ENCODE results near the gene OR13H1.
"Not testable (repeated sequence)": the region's sequence is repeated elsewhere in the genome, so short reads cannot be mapped to it uniquely, and the experiment has no call there.

Gene OR13H1, protein sequence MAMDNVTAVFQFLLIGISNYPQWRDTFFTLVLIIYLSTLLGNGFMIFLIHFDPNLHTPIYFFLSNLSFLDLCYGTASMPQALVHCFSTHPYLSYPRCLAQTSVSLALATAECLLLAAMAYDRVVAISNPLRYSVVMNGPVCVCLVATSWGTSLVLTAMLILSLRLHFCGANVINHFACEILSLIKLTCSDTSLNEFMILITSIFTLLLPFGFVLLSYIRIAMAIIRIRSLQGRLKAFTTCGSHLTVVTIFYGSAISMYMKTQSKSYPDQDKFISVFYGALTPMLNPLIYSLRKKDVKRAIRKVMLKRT

DNA sequence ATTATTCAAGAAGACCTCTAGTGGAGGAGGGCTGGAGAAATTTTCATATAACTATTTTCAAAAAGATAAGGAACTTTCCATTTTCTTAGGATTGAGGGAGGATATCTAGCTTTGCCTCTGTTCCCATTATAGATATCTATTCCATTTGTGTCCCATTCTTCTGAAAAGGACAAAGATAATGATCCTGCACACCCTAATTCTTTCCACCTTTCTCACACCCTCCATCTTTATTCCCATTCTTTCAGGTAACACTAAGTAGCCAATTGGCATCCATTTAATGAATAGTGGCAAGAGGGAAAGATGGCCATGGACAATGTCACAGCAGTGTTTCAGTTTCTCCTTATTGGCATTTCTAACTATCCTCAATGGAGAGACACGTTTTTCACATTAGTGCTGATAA lies at the start of gene OR13H1:
Gene OR13H1, plus strand, starts transcription at position 301 of the 400 bp plus-strand sequence. Its CDS starts 0 bp downstream, at position 301.
- no peaks in the 10 kb centered on the region for H4K20me1 ChIP-seq (ENCODE audit: low read depth, low read length)
- H3K79me2 ChIP-seq (ENCODE audit: insufficient read depth, low read length), result no peaks in the 10 kb centered on the region

DNA sequence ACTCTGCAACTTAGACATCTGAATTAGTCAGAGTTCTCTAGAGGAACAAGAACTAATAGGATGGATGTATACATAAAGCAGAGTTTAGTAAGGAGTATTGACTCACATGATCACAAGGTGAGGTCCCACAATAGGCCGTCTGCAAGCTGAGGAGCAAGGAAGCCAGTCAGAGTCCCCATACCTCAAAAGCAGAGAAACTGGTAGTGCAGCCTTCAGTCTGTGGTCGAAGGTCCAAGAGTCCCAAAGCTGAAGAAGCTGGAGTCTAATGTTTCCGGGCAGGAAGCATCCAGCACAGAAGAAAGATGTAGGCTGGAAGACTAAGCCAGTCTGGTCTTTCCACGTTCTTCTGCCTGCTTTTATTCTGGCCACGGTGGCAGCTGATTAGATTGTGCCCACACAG lies 42.3 kb upstream of the OR13H1 start:
- H3K27me3 ChIP-seq (ENCODE audit: low read length); H3K4me2 ChIP-seq (ENCODE audit: low read depth, low read length, poor library complexity, severe bottlenecking); H3K9ac ChIP-seq (ENCODE audit: low read length); H3K9me3 ChIP-seq (ENCODE audit: insufficient read depth, low read length); H3K36me3 ChIP-seq (ENCODE audit: low read length); H3F3A ChIP-seq (ENCODE audit: insufficient read depth); H3K27ac ChIP-seq (ENCODE audit: low read depth, low read length); H3K79me2 ChIP-seq (ENCODE audit: insufficient read depth, low read length); H4K20me1 ChIP-seq (ENCODE audit: low read depth, low read length); H2AFZ ChIP-seq (ENCODE audit: low read depth, low read length, severe bottlenecking); H3K4me3 ChIP-seq (ENCODE audit: insufficient read depth, low read length, poor library complexity, severe bottlenecking); H3K9me2 ChIP-seq (replicated peaks; ENCODE audit: insufficient read depth, low read length): not testable (repeated sequence)

More for the DNA sequence above, at the start of gene OR13H1:
- no peak for TF ChIP-seq EZH2phosphoT487 (conservative IDR thresholded peaks at IDR 0.05; ENCODE audit: low read length)
- TF ChIP-seq, protein P1, sequence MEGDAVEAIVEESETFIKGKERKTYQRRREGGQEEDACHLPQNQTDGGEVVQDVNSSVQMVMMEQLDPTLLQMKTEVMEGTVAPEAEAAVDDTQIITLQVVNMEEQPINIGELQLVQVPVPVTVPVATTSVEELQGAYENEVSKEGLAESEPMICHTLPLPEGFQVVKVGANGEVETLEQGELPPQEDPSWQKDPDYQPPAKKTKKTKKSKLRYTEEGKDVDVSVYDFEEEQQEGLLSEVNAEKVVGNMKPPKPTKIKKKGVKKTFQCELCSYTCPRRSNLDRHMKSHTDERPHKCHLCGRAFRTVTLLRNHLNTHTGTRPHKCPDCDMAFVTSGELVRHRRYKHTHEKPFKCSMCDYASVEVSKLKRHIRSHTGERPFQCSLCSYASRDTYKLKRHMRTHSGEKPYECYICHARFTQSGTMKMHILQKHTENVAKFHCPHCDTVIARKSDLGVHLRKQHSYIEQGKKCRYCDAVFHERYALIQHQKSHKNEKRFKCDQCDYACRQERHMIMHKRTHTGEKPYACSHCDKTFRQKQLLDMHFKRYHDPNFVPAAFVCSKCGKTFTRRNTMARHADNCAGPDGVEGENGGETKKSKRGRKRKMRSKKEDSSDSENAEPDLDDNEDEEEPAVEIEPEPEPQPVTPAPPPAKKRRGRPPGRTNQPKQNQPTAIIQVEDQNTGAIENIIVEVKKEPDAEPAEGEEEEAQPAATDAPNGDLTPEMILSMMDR (IDR thresholded peaks at IDR 0.05; ENCODE audit: insufficient read depth, low read length, poor library complexity, severe bottlenecking), result no peak
- no peaks in the 10 kb centered on the region for H3F3A ChIP-seq (ENCODE audit: insufficient read depth)
- no peaks in the 10 kb centered on the region for H3K9me2 ChIP-seq (replicated peaks; ENCODE audit: insufficient read depth, low read length)
- no peak within 1 kb of the TSS for H3K9ac ChIP-seq (ENCODE audit: low read length)
- H3K9me3 ChIP-seq (ENCODE audit: insufficient read depth, low read length), result no peaks in the 10 kb centered on the region
- no peak within 1 kb of the TSS for H2AFZ ChIP-seq (ENCODE audit: low read depth, low read length, severe bottlenecking)
- no peak within 1 kb of the TSS for H3K27ac ChIP-seq (ENCODE audit: low read depth, low read length)
- no peaks in the 10 kb centered on the region for H3K27me3 ChIP-seq (ENCODE audit: low read length)
- H3K4me3 ChIP-seq (ENCODE audit: insufficient read depth, low read length, poor library complexity, severe bottlenecking), result no peak within 1 kb of the TSS
- H3K36me3 ChIP-seq (ENCODE audit: low read length), result no peaks in the 10 kb centered on the region
- H3K4me2 ChIP-seq (ENCODE audit: low read depth, low read length, poor library complexity, severe bottlenecking), result no peak within 1 kb of the TSS

DNA sequence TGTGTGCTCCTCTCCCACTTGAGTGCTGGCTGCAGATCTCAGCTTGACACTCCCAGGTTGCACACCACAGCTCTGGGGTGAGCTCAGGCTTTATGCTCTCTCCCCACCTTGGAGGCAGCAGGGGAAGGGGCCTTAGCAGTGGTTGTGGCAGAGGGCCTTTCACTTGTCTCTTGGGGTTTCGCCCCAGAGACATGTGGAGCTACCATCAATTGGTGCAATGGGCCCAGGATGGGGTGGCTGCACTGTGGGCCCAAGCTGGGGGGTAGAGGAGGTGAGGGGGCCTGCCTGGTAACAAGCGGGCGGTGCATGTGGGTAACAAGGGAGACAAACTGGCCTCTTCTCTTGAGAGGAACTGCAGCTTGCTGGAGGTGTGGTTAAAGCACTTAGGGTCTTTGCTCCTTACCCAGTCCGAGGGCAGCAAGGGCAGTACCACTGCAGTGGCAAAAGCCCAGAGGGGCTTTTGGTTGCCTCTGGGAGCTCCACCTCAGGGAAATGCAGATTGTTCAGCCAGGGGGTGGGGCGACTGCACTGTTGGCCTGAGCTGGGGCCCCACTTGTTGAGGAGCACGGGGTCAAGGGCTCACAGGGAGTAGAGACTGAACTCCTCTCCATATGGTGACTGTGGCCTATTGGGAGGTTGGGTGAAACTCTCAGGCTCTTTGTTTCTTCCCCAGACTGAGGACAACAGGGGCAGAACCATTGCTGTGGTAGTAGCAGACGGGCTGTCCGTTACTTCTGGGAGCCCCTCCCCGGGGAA lies 30.5 kb upstream of the OR13H1 start:
- Histone ChIP-seq H3K27me3 (ENCODE audit: low read length) (no peaks in the 10 kb centered on the region), H3K36me3 (ENCODE audit: low read length) (no peaks in the 10 kb centered on the region), H3F3A (ENCODE audit: insufficient read depth) (no peaks in the 10 kb centered on the region), H4K20me1 (ENCODE audit: low read depth, low read length) (no peaks in the 10 kb centered on the region), H3K27ac (ENCODE audit: low read depth, low read length) (no peak overlapping the region), H3K4me2 (ENCODE audit: low read depth, low read length, poor library complexity, severe bottlenecking) (no peak overlapping the region), H3K4me3 (ENCODE audit: insufficient read depth, low read length, poor library complexity, severe bottlenecking) (no peak overlapping the region), H3K9me3 (ENCODE audit: insufficient read depth, low read length) (no peaks in the 10 kb centered on the region), H3K9me2 (replicated peaks; ENCODE audit: insufficient read depth, low read length) (no peaks in the 10 kb centered on the region), H3K79me2 (ENCODE audit: insufficient read depth, low read length) (no peaks in the 10 kb centered on the region), H2AFZ (ENCODE audit: low read depth, low read length, severe bottlenecking) (no peak overlapping the region), H3K9ac (ENCODE audit: low read length) (no peak overlapping the region)
- TF ChIP-seq EZH2phosphoT487 (conservative IDR thresholded peaks at IDR 0.05; ENCODE audit: low read length), result no peak
- TF ChIP-seq, protein P1 (IDR thresholded peaks at IDR 0.05; ENCODE audit: insufficient read depth, low read length, poor library complexity, severe bottlenecking), result no peak

DNA sequence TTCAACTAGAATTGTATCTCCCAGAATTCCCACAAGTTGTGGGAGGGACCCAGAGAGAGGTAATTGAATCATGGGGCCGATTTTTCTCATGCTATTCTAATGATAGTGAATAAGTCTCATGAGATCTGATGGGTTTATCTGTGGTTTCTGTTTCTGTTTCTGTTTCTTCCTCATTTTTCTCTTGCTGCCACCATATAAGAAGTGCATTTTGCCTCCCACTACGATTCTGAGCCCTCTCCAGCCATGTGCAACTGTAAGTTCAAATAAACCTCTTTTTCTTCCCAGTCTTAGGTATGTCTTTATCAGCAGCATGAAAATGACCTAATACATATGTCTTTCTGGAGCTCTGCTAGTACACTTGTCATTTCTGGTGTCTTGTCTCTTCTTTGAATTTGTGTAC lies 22.1 kb upstream of the OR13H1 start:
- Histone ChIP-seq H3K36me3 (ENCODE audit: low read length) (no peaks in the 10 kb centered on the region), H3K4me2 (ENCODE audit: low read depth, low read length, poor library complexity, severe bottlenecking) (no peak overlapping the region), H3K9ac (ENCODE audit: low read length) (no peak overlapping the region), H2AFZ (ENCODE audit: low read depth, low read length, severe bottlenecking) (no peak overlapping the region), H3K27ac (ENCODE audit: low read depth, low read length) (no peak overlapping the region), H3K9me3 (ENCODE audit: insufficient read depth, low read length) (no peaks in the 10 kb centered on the region), H3F3A (ENCODE audit: insufficient read depth) (no peaks in the 10 kb centered on the region), H3K9me2 (replicated peaks; ENCODE audit: insufficient read depth, low read length) (no peaks in the 10 kb centered on the region), H3K79me2 (ENCODE audit: insufficient read depth, low read length) (no peaks in the 10 kb centered on the region), H4K20me1 (ENCODE audit: low read depth, low read length) (no peaks in the 10 kb centered on the region), H3K4me3 (ENCODE audit: insufficient read depth, low read length, poor library complexity, severe bottlenecking) (no peak overlapping the region), H3K27me3 (ENCODE audit: low read length) (no peaks in the 10 kb centered on the region)
- TF ChIP-seq, protein P1 (IDR thresholded peaks at IDR 0.05; ENCODE audit: insufficient read depth, low read length, poor library complexity, severe bottlenecking), result no peak
